Testis (tissue), 2 donors: ENCODE data around the gene FAM171A1.

ENCODE experiments used
- CTCF ChIP-seq, 3 experiments: fragments of 450-650 bp in 2 of 3; fragments of 200-600 bp in 1 of 3; sonication (generic) in 1 of 3; IDR thresholded peaks; one replicate each; pipeline ENCODE4 v1.5.1; 2016 to 2019; ENCODE audit warnings: antibody characterized with exemption in 3 of 3, mild to moderate bottlenecking in 2 of 3, moderate library complexity in 1 of 3
- POLR2A ChIP-seq: fragments of 450-650 bp; IDR thresholded peaks from one replicate; pipeline ENCODE4 v1.6.1; 2017; ENCODE audit warnings: antibody characterized with exemption, mild to moderate bottlenecking, moderate library complexity

DNA sequence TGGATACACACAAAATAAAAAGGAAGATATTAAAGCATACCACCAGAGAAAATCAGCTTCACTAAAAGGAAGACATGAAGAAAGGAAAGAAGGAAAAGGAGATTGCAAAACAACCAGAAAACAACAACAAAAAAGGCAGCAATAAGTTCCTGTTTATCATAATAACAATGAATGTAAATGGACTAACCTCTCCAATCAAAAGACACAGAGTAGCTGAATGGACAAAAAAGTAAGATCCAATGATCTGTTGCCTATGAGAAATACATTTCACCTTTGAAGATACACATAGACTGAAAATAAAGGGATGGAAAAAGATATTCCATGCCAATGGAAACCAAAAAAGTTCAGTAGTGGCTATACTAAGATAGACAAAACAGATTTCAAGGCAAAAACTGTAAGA, 30.3 kb upstream of the FAM171A1 start:
- TF ChIP-seq CTCF (IDR thresholded peaks at IDR 0.05) (no peak), POLR2A (no peak)
